Activated B cell treated with CpG ODN at 0.5 μM for 24 hours (primary cell): ENCODE data around the gene KCND3. TPM values are rescaled to one million over a fixed set of nuclear protein-coding genes. Genes with fewer than 3 reads are reported as not detected.

ENCODE experiments used
- ATAC-seq: fragments of 200-7000 bp; cut with Tn5 transposase; one replicate; pipeline ENCODE4 v1.10.0; 2021; ENCODE audit warnings: low read depth, mild to moderate bottlenecking, moderate library complexity
- CTCF ChIA-PET: fragments of 350-600 bp; sonication (Branson Sonifier 250); formaldehyde crosslinking; loops from one replicate; lab custom pipeline; 2021; ENCODE audit warnings: antibody characterized with exemption; lab: Charles Lee
- POLR2A ChIA-PET: fragments of 350-600 bp; sonication (Branson Sonifier 250); formaldehyde crosslinking; loops from one replicate; lab custom pipeline; 2021; ENCODE audit warnings: antibody characterized with exemption; lab: Charles Lee
- DNase-seq: peaks from one replicate; pipeline ENCODE4 v3.0.0; 2022
- H3K27ac Mint-ChIP-seq: one replicate; pipeline ENCODE4 v1.8.0; 2020; ENCODE audit warnings: mixed read lengths
- H3K27me3 Mint-ChIP-seq: one replicate; pipeline ENCODE4 v1.8.0; 2021; ENCODE audit warnings: mixed read lengths
- H3K36me3 Mint-ChIP-seq: one replicate; pipeline ENCODE4 v1.8.0; 2021; ENCODE audit warnings: low read depth, mixed read lengths
- H3K4me1 Mint-ChIP-seq: one replicate; pipeline ENCODE4 v1.8.0; 2021; ENCODE audit warnings: mixed read lengths
- H3K4me3 Mint-ChIP-seq: one replicate; pipeline ENCODE4 v1.8.0; 2020; ENCODE audit warnings: mild to moderate bottlenecking, mixed read lengths
- H3K9me3 Mint-ChIP-seq: one replicate; pipeline ENCODE4 v1.8.0; 2020; ENCODE audit warnings: mixed read lengths
- CTCF ChIP-seq: fragments of 200-600 bp; IDR thresholded peaks from one replicate; pipeline ENCODE4 v1.8.0; 2022; ENCODE audit warnings: antibody characterized with exemption, mild to moderate bottlenecking
- intact Hi-C: fragments of 100-400 bp; cut with micrococcal nuclease; formaldehyde crosslinking; loops from one replicate; pipeline ENCODE4 v1.15.1; 2024
- total RNA-seq: library from RNA; stranded (reverse); gene quantifications from 2 replicates; pipeline ENCODE4 v1.2.3, GENCODE V29; 2022

Gene KCND3
- total RNA-seq, 1 donor from 2014 or later, result 0.04 TPM

GRCh38 chr1:111894497-111894896, 95.0 kb downstream of the KCND3 start:
- no peaks in the 10 kb centered on the region for H3K36me3 Mint-ChIP-seq
- ChIA-PET POLR2A (no interaction called here), CTCF (no interaction called here)
- DNase-seq, result no peak
- no peak overlapping the region for H3K4me3 Mint-ChIP-seq
- H3K4me1 Mint-ChIP-seq, result no peaks in the 10 kb centered on the region
- H3K27me3 Mint-ChIP-seq, result peaks cover 12% of the 10 kb centered on the region
- H3K9me3 Mint-ChIP-seq, result no peaks in the 10 kb centered on the region
- no peak for TF ChIP-seq CTCF
- intact Hi-C loops, result no loop called here
- ATAC-seq, result no peak
- H3K27ac Mint-ChIP-seq, result no peak overlapping the region

GRCh38 chr1:111891566-111891965, 97.9 kb downstream of the KCND3 start:
- Mint-ChIP-seq H3K36me3 (no peaks in the 10 kb centered on the region), H3K27ac (no peak overlapping the region), H3K4me1 (no peaks in the 10 kb centered on the region), H3K27me3 (peaks cover 14% of the 10 kb centered on the region), H3K4me3 (no peak overlapping the region), H3K9me3 (no peaks in the 10 kb centered on the region)
- TF ChIP-seq CTCF, result no peak
- CTCF ChIA-PET, result no interaction called here
- ATAC-seq (no peak), DNase-seq (no peak)
- POLR2A ChIA-PET, result no interaction called here
- intact Hi-C loops, result no loop called here

GRCh38 chr1:111888740-111889376, 100.6 kb downstream of the KCND3 start:
- TF ChIP-seq CTCF, result no peak
- peaks cover 17% of the 10 kb centered on the region for H3K27me3 Mint-ChIP-seq
- ChIA-PET CTCF (no interaction called here), POLR2A (no interaction called here)
- H3K36me3 Mint-ChIP-seq, result no peaks in the 10 kb centered on the region
- no peak overlapping the region for H3K4me3 Mint-ChIP-seq
- intact Hi-C loops, result no loop called here
- H3K9me3 Mint-ChIP-seq, result no peaks in the 10 kb centered on the region
- ATAC-seq (no peak), DNase-seq (no peak)
- no peak overlapping the region for H3K27ac Mint-ChIP-seq
- H3K4me1 Mint-ChIP-seq, result no peaks in the 10 kb centered on the region

GRCh38 chr1:111887875-111888274, 101.6 kb downstream of the KCND3 start:
- CTCF ChIA-PET, result no interaction called here
- intact Hi-C loops, result no loop called here
- no peak for DNase-seq
- ATAC-seq, result no peak
- no peaks in the 10 kb centered on the region for H3K9me3 Mint-ChIP-seq
- POLR2A ChIA-PET, result no interaction called here
- no peak overlapping the region for H3K27ac Mint-ChIP-seq
- no peak overlapping the region for H3K4me3 Mint-ChIP-seq
- no peaks in the 10 kb centered on the region for H3K4me1 Mint-ChIP-seq
- H3K36me3 Mint-ChIP-seq, result no peaks in the 10 kb centered on the region
- no peak for TF ChIP-seq CTCF
- peaks cover 19% of the 10 kb centered on the region for H3K27me3 Mint-ChIP-seq

GRCh38 chr1:111887385-111887784, 102.1 kb downstream of the KCND3 start:
- DNase-seq (no peak), ATAC-seq (no peak)
- intact Hi-C loops, result no loop called here
- Mint-ChIP-seq H3K4me3 (no peak overlapping the region), H3K27me3 (peaks cover 22% of the 10 kb centered on the region), H3K4me1 (no peaks in the 10 kb centered on the region), H3K36me3 (no peaks in the 10 kb centered on the region), H3K27ac (no peak overlapping the region), H3K9me3 (no peaks in the 10 kb centered on the region)
- CTCF ChIA-PET, result no interaction called here
- POLR2A ChIA-PET, result no interaction called here
- TF ChIP-seq CTCF, result no peak
